ENCODE data around the gene HIF3A.

DNA sequence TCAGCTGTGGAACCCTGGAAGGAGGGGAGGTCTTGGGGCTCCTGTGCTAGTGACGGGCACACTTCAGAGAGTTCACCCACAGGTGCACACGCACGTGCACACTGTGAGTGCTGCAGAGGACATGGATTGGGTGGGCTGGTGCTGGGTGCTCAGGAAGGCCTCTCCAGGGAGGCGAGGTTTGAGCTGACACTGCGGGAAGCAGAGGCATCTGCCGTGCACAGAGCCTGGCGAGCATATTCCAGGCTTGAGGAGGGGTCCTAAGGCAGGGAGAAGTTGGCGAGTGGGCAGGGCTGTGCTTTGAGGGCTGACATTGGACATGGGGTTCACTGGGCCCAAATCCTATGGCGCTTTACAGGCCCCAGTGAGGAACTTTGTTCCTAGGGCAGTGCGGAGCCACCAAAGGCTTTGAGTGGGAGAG lies 90.9 kb downstream of the HIF3A start:
- TF ChIP-seq, protein P1, sequence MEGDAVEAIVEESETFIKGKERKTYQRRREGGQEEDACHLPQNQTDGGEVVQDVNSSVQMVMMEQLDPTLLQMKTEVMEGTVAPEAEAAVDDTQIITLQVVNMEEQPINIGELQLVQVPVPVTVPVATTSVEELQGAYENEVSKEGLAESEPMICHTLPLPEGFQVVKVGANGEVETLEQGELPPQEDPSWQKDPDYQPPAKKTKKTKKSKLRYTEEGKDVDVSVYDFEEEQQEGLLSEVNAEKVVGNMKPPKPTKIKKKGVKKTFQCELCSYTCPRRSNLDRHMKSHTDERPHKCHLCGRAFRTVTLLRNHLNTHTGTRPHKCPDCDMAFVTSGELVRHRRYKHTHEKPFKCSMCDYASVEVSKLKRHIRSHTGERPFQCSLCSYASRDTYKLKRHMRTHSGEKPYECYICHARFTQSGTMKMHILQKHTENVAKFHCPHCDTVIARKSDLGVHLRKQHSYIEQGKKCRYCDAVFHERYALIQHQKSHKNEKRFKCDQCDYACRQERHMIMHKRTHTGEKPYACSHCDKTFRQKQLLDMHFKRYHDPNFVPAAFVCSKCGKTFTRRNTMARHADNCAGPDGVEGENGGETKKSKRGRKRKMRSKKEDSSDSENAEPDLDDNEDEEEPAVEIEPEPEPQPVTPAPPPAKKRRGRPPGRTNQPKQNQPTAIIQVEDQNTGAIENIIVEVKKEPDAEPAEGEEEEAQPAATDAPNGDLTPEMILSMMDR (IDR thresholded peaks at IDR 0.05), result no peak
- no peak for TF ChIP-seq ZFX (IDR thresholded peaks at IDR 0.05; ENCODE audit: borderline replicate concordance)
